ENCODE data around the gene OSBP2. TPM values are rescaled to one million over a fixed set of nuclear protein-coding genes. Genes with fewer than 3 reads are reported as not detected.
A peak's percentile ranks its signal among the peaks of the same experiment; 100 is the strongest.

OSBP2 gene
- total RNA-seq, 1 donor from 2014 or later, result 11.1 TPM

DNA sequence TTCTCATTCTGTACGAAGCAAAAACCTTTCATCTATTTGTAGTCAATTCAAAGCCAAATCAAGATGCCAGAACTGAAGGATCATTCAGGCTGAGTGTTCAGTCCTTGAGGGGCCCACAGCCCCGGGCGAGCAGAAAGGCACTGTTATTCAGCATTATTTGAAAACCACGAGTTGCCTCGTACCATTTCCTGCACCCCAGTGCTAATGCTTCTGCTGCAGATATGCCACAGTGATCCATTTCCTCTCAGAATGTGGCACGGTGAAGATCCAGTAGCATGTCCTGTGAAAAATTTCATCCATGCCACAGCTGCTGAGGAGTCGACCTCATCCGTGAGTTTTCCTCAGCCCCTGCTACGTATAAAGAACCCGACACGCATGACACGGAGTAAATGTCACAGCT is 85.4 kb downstream of the OSBP2 start:
- DNase-seq (ENCODE audit: missing footprints) (no peak), ATAC-seq (no peak)
- intact Hi-C loops (cut with DNase I), result no loop called here

DNA sequence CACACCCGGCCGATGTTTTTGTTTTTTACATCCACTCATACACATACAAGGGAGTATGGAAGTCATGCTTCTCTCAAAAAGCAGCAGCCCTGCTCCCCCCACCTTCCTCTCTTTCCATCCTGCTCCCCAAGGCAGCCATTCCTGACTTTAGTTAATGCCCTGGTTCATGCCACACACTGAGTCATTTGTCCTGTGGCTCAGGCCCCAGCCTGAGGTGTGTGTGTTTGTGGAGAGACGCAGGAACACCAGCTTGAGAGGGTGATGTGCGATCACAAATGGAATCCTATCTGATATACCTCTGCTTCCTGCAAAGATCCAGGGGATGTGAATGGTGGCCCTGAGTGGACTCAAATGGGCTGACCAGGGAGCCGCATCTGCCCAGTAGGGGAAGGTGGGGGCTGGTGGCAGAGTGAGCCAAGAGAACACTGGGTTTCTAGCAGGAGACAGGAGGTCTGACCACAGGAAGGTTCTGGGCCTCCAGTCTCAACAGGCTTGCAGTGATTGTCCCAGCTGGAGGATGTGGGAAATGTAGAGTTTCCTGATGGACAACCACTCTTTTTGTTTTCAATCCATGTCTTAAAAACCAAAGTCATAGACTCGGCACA is 86.7 kb downstream of the OSBP2 start:
- intact Hi-C loops (cut with DNase I), result no loop called here

DNA sequence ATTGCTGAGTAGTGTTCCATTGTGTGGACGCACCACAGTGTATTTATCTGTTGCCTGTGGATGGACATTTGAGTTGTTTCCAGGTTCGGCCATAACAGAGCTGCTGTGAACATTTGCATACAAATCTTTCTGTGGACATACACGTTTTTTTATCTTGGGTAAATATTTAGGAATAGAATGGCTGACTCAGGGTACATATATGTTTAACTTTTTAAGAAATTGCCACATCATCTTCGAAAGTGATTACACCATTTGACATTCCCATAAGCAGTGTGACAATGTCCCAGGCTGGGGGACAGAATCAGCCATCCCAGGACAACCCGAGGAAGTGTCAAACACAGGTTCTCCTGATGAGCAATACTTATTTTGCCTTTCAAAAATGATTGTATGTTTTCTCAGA is 87.9 kb downstream of the OSBP2 start:
- no peak for ATAC-seq
- DNase-seq (ENCODE audit: missing footprints), result no peak
- intact Hi-C loops (cut with DNase I), result no loop called here

More for the DNA sequence above, 86.7 kb downstream of the OSBP2 start:
- DNase-seq (ENCODE audit: missing footprints) (no peak), ATAC-seq (no peak)

DNA sequence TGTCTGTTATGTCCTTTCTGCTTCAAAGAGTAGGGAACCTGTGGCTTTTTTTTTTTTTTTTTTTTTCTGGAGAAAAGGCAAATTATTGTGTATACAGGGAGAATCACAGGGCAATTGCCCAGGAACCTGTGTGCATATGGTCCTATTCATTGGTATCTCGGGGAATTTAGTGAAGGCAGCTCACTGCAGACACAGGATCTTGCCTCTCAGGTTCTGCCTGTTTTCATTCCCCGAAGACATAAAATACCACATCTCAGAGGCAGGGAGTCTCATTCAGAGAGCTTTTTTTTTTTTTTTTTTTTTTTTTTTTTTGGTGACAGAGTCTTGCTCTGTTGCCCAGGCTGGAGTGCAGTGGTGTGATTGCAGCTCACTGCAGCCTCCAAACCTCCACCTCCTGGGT is 88.3 kb downstream of the OSBP2 start:
- intact Hi-C loops (cut with DNase I), result no loop called here
- ATAC-seq (no peak), DNase-seq (ENCODE audit: missing footprints) (no peak)

DNA sequence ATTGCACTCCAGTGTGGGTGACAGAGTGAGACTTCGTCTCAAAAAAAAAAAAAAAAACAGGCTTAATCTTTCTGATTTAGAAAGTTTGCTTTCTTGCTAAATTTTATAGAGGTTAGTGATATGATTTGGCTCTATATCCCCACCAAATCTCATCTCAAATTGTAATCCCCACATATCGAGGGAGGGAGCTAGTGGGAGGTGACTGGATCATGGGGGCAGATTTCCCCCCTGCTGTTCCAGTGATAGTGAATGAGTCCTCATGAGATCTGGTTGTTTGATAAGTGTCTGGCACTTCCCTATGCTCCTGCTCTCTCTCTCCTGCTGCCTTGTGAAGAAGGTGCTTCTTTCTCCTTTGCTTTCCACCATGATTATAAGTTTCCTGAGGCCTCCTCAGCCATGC is 90.9 kb downstream of the OSBP2 start:
- DNase-seq (ENCODE audit: missing footprints) (no peak), ATAC-seq (no peak)
- intact Hi-C loops (cut with DNase I), result no loop called here

DNA sequence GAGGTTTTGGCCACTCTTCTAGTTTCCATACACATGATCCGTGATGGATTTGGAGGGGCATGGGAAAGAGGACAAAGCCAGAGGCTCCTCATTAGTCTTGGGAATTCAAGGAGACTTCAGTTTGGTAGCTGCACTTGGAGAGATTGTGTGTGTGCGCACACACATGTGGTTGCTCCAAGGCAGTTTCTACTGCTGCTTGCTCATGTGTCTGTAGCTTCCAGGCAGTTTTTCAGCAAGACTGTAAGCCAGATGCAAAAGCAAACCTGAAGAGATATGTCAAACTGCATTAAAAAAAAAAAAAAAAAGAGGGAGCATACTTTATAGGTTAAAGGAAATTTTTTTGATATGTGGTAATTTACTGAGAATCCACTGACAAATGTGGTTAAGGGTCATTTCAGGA is 95.7 kb downstream of the OSBP2 start:
- intact Hi-C loops (cut with DNase I), result no loop called here
- DNase-seq (ENCODE audit: missing footprints) (no peak), ATAC-seq (no peak)

DNA sequence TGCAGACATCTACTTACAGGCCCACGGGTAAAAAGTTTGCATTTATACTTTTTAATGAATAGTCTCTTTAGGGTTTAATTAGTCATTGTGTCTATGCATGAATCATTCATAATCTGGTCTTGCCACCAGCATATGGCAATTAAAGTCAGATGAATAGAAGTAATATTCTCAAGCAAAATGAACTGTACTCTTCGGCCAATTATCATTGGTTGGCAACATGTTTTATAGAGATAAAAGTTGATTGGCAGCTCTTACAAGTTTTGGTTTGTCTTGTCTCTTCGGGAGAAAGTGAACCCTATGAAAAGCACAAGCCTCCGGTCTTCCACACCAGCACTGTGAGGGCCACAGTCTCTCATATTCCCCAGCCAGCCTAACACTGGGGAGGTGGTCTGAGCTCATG is 97.8 kb downstream of the OSBP2 start:
- ATAC-seq (no peak), DNase-seq (ENCODE audit: missing footprints) (no peak)
- intact Hi-C loops (cut with DNase I), result no loop called here

DNA sequence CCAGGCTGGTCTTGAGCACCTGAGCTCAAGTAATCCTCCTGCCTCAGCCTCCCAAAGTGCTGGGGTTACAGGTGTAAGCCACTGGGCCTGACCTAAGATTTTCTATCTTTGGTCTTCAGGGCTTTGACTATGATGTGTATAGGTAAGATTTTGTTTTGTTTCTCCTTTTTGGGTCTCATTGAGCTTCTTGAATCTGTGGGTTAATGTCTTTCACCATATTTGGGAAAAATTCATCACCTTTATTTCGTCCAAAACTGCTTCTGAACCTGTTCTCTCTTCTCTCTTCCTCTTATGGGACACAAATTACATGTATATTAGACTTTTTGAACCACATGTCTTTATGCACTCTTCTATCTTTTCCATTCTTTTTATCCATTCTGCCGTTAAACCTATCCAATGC is 100.4 kb downstream of the OSBP2 start:
- intact Hi-C loops (cut with DNase I), result no loop called here
- no peak for DNase-seq (ENCODE audit: missing footprints)
- ATAC-seq, result no peak

DNA sequence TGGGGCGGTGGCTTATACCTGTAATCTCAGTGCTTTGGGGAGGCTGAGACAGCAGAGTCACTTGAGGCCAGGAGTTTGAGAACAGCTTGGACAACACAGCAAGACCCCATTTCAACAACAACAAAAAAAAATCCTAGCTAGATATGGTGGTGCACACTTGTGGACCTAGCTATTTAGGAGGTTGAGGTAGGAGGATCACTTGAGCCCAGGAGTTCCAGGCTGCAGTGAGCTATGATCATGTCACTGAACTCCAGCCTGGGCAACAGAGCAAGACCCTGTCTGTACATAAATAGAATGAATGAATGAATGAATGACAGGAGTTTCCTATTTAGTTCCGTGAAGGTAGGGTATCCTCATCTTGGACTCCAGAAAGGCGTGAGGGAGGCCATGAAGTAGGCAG is 107.0 kb downstream of the OSBP2 start:
- ATAC-seq, result no peak

DNA sequence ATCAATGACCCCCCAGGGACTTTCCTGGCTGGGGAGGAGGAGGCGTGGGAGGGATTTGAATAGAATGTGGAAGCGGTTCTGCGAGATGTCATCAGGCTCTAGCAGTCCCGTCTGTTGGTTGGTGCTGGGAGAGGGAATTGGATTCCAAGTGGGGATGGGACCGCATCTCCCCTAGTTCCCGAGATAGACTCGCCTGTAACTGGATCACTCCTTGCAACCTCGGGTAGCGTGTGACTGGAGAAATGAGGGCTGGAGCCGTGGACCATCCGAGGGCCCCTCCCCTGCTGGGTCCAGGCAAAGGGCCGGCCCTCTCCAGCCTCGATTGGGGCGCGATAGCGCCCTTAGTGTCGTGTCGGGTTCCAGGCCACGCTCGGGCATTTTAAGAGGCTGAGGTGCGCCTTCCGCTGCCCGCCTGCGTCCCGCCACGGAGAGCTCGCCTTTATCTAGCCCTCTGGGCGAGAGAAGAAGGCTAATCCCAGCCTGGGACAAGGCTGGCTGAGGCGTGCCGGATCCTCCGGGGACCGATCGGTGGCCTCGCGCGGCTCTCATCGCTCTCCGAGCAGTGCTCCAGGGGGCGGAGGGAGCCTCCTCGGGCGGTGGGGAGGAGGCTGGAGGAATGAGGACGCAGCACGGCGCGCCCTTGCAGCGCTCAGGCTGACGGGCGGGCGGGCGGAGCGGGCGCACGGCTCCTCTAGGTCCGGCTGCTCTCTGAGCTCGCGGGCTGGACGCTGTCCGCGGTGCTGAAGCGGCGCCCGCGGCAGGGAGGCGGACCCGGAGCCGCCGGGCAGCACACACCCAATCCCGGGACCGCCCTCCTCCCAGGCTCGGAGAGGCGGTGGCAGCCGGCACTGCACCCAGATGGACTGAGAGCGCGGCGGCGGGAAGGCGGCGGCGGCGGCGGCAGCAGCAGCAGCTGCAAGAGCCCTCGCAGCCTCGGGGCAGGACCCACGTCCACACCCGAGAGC is 107.8 kb downstream of the OSBP2 start:
- DNase-seq (ENCODE audit: missing footprints) (peak; percentile 90), ATAC-seq (peak; percentile 100)
- intact Hi-C loops (cut with DNase I), result loop anchor here (5.0 kb wide), 1 partner anchor 75 kb away; no protein-coding TSS in a partner anchor

More for the DNA sequence above, 107.0 kb downstream of the OSBP2 start:
- DNase-seq (ENCODE audit: missing footprints), result no peak
- intact Hi-C loops (cut with DNase I), result loop anchor here (5.0 kb wide), 1 partner anchor 76 kb away; no protein-coding TSS in a partner anchor

DNA sequence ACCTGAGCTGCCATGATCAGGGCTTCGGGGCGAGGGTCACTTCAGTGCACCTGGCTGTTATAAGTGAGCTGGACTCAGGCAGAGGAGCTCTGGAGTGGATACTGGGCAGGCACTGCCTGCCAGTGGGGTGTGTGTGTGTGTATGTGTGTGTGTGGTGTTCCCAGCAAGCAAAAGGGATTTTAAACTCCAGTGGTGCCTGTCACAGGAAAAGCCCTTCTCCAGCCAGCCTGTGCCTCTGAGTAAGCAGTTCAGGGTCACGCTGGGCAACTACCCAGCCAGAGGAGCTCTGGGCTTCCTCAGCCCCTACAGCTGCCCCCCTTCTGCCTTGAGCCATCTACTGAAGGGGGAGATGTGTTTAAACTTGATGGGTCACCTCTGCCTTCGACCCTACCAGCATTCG is 109.0 kb downstream of the OSBP2 start:
- intact Hi-C loops (cut with DNase I), result loop anchor here (5.0 kb wide), 1 partner anchor 74 kb away; no protein-coding TSS in a partner anchor
- no peak for ATAC-seq

DNA sequence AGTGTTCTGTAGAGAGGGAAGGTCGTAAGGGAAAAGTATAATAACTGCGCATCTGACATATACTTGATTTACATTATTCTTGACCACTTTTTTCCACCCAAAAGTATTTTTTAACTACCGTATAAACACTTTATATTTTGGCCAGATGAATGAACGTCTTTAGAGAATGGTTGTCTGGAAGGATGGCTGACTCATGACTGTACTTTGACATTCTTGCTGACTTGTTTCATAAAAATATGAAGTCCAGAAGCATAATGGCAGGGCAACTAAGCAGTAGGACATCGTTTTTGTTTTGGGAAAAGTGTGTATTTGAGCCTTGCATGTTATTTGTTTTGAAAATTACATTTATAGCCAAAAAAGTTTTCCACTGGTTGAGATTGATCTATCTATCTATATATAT is 110.0 kb downstream of the OSBP2 start:
- intact Hi-C loops (cut with DNase I), result loop anchor here (5.0 kb wide), 1 partner anchor 73 kb away; no protein-coding TSS in a partner anchor
- DNase-seq (ENCODE audit: missing footprints), result no peak
- ATAC-seq, result no peak

More for the DNA sequence above, 109.0 kb downstream of the OSBP2 start:
- no peak for DNase-seq (ENCODE audit: missing footprints)

DNA sequence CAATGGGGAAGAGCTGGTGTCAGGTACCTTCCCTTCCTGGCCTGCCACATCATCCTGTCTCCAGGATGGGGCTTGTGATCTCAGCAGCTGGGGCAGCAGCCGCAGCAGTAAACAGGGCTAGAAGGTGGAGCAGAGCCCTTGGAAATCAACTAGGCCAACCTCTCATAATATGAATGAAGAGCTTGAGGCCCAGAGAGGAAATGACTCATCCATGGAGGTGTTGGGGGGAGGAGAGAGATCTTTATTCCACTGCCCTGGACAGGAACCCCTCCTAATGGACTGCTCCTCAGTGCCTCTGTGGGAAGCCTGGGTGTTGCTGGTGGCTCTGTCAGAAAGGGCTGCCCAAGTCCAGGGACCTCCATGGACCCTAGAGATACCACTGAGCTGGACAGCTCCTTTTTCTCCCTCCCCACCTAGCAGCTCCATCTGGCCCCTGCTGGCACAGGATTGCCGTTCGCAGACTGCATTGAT is 111.8 kb downstream of the OSBP2 start:
- DNase-seq (ENCODE audit: missing footprints) (no peak), ATAC-seq (no peak)
- intact Hi-C loops (cut with DNase I), result no loop called here

DNA sequence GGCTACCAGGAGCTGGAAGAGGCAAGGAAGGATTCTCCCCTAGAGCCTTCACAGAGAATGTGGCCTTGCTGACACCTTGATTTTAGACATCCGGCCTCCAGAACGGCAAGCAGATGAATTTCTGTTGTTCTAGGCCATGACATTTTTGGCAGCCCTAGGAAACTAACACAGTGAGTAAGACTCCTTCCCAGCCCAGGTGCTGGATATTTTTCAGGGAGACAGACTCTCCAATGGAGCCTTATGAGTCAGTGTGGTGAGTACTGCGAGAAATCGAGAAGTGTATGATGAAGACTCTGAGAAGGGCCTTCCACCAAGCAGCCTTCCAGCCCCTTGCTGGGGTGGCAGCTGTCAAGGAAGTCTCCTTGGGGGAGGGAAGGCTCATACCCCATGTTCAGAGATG is 114.4 kb downstream of the OSBP2 start:
- ATAC-seq, result no peak
- DNase-seq (ENCODE audit: missing footprints), result no peak
- intact Hi-C loops (cut with DNase I), result no loop called here

DNA sequence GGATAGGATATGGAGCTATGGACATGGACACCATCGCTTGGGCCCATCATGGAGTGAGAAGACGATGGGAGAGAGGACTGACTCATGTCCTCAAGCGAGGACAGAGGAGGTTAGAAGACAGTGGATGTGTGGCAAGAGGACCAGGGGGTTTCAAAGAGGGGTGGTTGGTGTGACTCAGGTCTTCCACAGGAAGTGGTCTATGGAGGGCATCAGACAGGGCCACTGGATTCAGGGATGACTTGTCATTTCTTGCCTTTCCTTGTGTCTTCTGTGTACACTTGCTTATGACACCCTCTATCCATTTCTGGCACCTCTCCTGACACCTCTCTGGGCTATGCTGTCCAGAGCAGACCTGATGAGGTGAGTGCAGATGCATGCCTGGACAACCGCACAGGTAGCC is 115.4 kb downstream of the OSBP2 start:
- DNase-seq (ENCODE audit: missing footprints) (no peak), ATAC-seq (no peak)
- intact Hi-C loops (cut with DNase I), result no loop called here

DNA sequence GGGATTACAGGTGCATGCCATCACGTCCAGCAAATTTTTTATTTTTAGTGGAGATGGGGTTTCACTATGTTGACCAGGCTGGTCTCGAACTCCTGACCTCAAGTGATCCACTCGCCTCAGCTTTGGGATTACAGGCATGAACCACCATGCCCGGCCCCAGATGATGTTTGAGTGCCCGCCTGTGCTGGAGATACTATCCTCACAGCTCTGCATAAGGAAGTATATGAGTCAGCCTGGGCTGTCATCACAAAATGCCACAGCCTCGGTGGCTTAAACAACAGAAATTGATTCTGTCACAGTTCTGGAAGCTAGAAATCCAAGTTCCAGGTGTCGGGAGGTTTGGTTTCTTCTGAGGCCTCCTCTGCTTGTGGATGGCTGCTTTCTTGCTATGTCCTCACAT is 119.3 kb downstream of the OSBP2 start:
- intact Hi-C loops (cut with DNase I), result no loop called here
- ATAC-seq, result no peak
- DNase-seq (ENCODE audit: missing footprints), result no peak

DNA sequence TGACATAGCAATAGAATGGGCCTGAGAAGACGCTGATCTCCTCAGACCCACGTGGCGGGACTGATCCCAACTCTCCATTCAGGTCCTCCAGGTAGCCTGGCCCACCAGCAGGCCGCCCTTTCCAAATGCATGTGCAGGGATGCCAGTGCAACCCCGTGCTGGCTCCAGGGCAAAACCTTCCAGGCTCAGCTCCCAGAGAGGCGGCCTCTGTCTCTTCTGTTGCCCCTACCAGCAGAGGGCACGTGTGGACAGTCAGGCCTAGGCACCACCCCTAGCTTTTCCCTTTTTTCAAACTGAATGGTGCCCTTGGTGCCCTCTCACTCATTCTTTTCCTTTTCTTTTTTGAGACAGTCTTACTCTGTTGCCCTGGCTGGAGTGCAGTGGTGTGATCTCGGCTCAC is 121.7 kb downstream of the OSBP2 start:
- intact Hi-C loops (cut with DNase I), result no loop called here
- ATAC-seq, result no peak
- DNase-seq (ENCODE audit: missing footprints), result no peak

DNA sequence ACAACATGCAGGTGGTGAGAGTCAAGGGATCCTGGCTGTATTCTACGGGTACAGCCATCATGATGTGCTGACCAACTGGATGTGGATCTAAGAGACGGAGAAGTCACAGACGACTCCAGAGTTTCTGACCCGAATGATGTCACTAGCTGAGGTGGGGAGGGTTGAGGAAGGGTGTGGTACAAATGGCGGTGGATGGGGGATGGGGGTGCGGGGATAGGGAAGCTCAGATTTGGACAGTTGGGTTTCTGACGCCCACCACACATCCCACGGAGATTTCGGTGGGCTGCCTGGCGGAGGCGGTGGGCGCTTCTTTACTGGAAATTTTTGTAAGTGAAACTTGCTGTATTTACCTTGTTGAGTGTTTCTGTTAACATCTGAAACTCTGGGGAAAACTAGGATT is 126.7 kb downstream of the OSBP2 start:
- ATAC-seq, result no peak
- intact Hi-C loops (cut with DNase I), result no loop called here
- no peak for DNase-seq (ENCODE audit: missing footprints)

DNA sequence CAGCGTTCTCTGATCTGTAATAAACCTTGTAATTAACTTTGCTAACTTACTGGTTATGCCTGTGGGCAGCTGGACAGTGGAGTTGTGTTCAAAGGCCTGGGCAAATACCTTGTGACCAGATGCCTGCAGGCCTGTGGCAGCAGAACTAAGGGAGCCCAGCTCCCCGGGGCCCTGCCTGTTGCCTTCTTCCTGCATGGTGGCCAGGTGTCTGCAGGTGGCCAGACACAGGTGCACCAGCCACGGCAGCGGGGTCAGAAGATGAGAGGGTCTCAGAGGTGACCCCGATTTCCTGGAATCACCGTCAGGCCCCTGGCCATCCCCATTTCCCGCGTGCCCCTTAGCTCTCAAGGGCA is 127.2 kb downstream of the OSBP2 start:
- intact Hi-C loops (cut with DNase I), result no loop called here
- ATAC-seq, result no peak
- no peak for DNase-seq (ENCODE audit: missing footprints)
